ENCODE data around the gene PCSK6. TPM values are rescaled to one million over a fixed set of nuclear protein-coding genes. Genes with fewer than 3 reads are reported as not detected.
A peak's percentile ranks its signal among the peaks of the same experiment; 100 is the strongest.

Gene PCSK6
- total RNA-seq, 4 donors from 2014 or later = 1.4 to 12.8 (median 6.9) TPM

GRCh38 chr15:101269479-101270223 is 219.9 kb downstream of the PCSK6 start:
- H3K36me3 ChIP-seq = no peaks in the 10 kb centered on the region
- no peaks in the 10 kb centered on the region for H3K9me3 ChIP-seq
- no peak overlapping the region for H3K4me3 ChIP-seq
- intact Hi-C loops (cut with DNase I; ENCODE audit: low total_unique reads) = no loop called here
- no peaks in the 10 kb centered on the region for H3K4me1 ChIP-seq
- no peaks in the 10 kb centered on the region for H3K27me3 ChIP-seq
- no peak for TF ChIP-seq CTCF (IDR thresholded peaks at IDR 0.05)
- no peak for TF ChIP-seq POLR2A (IDR thresholded peaks at IDR 0.05)
- no peak overlapping the region for H3K27ac ChIP-seq
- no peak for DNase-seq

- TF ChIP-seq POLR2A (IDR thresholded peaks at IDR 0.05) (no peak), CTCF (IDR thresholded peaks at IDR 0.05) (no peak)
- DNase-seq = peak; percentile 48 to 54
- Histone ChIP-seq H3K27me3 (no peaks in the 10 kb centered on the region), H3K36me3 (no peaks in the 10 kb centered on the region), H3K4me1 (no peaks in the 10 kb centered on the region), H3K4me3 (no peak overlapping the region), H3K9me3 (no peaks in the 10 kb centered on the region), H3K27ac (peak overlapping the region; percentile 65 to 67)
- intact Hi-C loops (cut with DNase I; ENCODE audit: low total_unique reads) = no loop called here
Observed at GRCh38 chr15:101267320-101268104, 222.0 kb downstream of the PCSK6 start.

- H3K4me3 ChIP-seq = no peak overlapping the region
Observed at GRCh38 chr15:101266787-101267186, 222.7 kb downstream of the PCSK6 start.

GRCh38 chr15:101266034-101266433 is 223.5 kb downstream of the PCSK6 start:
- Histone ChIP-seq H3K9me3 (no peaks in the 10 kb centered on the region), H3K36me3 (no peaks in the 10 kb centered on the region), H3K27me3 (no peaks in the 10 kb centered on the region), H3K4me1 (no peaks in the 10 kb centered on the region), H3K4me3 (no peak overlapping the region), H3K27ac (peak overlapping the region; percentile 65 to 67)
- intact Hi-C loops (cut with DNase I; ENCODE audit: low total_unique reads) = no loop called here
- DNase-seq = no peak
- no peak for TF ChIP-seq CTCF (IDR thresholded peaks at IDR 0.05)
- TF ChIP-seq POLR2A (IDR thresholded peaks at IDR 0.05) = no peak

More at GRCh38 chr15:101266787-101267186, 222.7 kb downstream of the PCSK6 start:
- H3K36me3 ChIP-seq = no peaks in the 10 kb centered on the region
- no peak for DNase-seq
- no peak for TF ChIP-seq CTCF (IDR thresholded peaks at IDR 0.05)
- no peak for TF ChIP-seq POLR2A (IDR thresholded peaks at IDR 0.05)
- intact Hi-C loops (cut with DNase I; ENCODE audit: low total_unique reads) = no loop called here
- no peaks in the 10 kb centered on the region for H3K4me1 ChIP-seq
- peak overlapping the region; percentile 65 to 67 for H3K27ac ChIP-seq
- H3K9me3 ChIP-seq = no peaks in the 10 kb centered on the region
- H3K27me3 ChIP-seq = no peaks in the 10 kb centered on the region

Data from uterus (tissue), 4 donors.